ENCODE data around the gene USP44. TPM values are rescaled to one million over a fixed set of nuclear protein-coding genes. Genes with fewer than 3 reads are reported as not detected.

Gene USP44
- total RNA-seq, 4 donors from 2014 or later, result 0.19 to 5.9 (median 0.50) TPM

DNA sequence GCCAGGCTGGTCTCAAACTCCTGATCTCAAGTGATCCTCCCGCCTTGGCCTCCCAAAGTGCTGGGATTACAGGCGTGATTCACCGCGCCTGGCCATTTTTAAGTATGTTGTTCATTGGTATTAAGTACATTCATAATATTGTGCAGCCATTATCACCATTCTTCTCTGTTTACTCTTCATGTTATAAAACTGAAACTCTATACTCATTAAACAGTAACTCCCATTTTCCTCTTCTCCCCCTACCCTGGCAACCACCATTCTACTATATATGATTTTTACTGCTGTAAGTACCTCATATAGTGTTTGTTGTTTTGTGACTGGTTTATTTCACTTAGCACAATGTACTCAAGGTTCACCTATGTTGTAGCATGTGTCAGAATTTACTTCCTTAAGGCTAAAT is 54.2 kb downstream of the USP44 start:
- 95 to 97% methylated on average over 4 of the region's 4 CpGs for WGBS, 2 donors
- no peaks in the 10 kb centered on the region for H3K27me3 ChIP-seq
- H3K36me3 ChIP-seq, result peaks cover 0 to 100% (median 27%) of the 10 kb centered on the region in 3 donors
- no peak for DNase-seq
- no peaks in the 10 kb centered on the region for H3K9me3 ChIP-seq
- H3K4me1 ChIP-seq, result no peaks in the 10 kb centered on the region
- H3K27ac ChIP-seq, result no peak overlapping the region
- no peak for TF ChIP-seq POLR2A (IDR thresholded peaks at IDR 0.05)
- TF ChIP-seq, protein P1, sequence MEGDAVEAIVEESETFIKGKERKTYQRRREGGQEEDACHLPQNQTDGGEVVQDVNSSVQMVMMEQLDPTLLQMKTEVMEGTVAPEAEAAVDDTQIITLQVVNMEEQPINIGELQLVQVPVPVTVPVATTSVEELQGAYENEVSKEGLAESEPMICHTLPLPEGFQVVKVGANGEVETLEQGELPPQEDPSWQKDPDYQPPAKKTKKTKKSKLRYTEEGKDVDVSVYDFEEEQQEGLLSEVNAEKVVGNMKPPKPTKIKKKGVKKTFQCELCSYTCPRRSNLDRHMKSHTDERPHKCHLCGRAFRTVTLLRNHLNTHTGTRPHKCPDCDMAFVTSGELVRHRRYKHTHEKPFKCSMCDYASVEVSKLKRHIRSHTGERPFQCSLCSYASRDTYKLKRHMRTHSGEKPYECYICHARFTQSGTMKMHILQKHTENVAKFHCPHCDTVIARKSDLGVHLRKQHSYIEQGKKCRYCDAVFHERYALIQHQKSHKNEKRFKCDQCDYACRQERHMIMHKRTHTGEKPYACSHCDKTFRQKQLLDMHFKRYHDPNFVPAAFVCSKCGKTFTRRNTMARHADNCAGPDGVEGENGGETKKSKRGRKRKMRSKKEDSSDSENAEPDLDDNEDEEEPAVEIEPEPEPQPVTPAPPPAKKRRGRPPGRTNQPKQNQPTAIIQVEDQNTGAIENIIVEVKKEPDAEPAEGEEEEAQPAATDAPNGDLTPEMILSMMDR (IDR thresholded peaks at IDR 0.05), result no peak
- intact Hi-C loops (cut with DNase I), result no loop called here
- no peak overlapping the region for H3K4me3 ChIP-seq

GRCh38 chr12:95495433-95495832 is 55.8 kb downstream of the USP44 start:
- Histone ChIP-seq H3K4me1 (no peaks in the 10 kb centered on the region), H3K4me3 (no peak overlapping the region), H3K27ac (no peak overlapping the region), H3K9me3 (no peaks in the 10 kb centered on the region), H3K36me3 (peaks cover 0 to 100% (median 31%) of the 10 kb centered on the region in 3 donors), H3K27me3 (no peaks in the 10 kb centered on the region)
- WGBS, 2 donors, result 80 to 89% methylated on average over 1 of the region's 1 CpG
- TF ChIP-seq POLR2A (IDR thresholded peaks at IDR 0.05), result no peak
- TF ChIP-seq, protein P1 (IDR thresholded peaks at IDR 0.05), result no peak
- intact Hi-C loops (cut with DNase I), result no loop called here
- no peak for DNase-seq

DNA sequence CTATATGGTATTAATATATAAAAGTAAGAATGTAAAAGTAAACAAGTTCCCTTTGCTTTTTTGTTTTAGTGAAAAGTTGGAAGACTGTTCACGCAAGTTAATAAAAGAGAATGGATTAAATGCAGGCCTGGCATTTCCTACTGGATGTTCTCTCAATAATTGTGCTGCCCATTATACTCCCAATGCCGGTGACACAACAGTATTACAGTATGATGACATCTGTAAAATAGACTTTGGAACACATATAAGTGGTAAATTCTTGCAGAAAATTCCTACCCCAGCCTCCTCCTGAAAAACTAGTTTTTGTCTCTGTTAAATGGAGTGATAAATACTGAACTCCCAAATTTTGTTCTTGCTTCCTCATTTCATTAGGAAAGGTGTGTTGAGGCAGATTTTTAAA is 56.4 kb downstream of the USP44 start:
- Histone ChIP-seq H3K27me3 (no peaks in the 10 kb centered on the region), H3K27ac (no peak overlapping the region), H3K4me3 (no peak overlapping the region), H3K9me3 (no peaks in the 10 kb centered on the region), H3K36me3 (peaks cover 0 to 100% (median 31%) of the 10 kb centered on the region in 3 donors), H3K4me1 (no peaks in the 10 kb centered on the region)
- intact Hi-C loops (cut with DNase I), result no loop called here
- DNase-seq, result no peak
- TF ChIP-seq POLR2A (IDR thresholded peaks at IDR 0.05), result no peak
- TF ChIP-seq, protein P1 (IDR thresholded peaks at IDR 0.05), result no peak
- WGBS, 2 donors, result 94 to 98% methylated on average over 2 of the region's 2 CpGs

DNA sequence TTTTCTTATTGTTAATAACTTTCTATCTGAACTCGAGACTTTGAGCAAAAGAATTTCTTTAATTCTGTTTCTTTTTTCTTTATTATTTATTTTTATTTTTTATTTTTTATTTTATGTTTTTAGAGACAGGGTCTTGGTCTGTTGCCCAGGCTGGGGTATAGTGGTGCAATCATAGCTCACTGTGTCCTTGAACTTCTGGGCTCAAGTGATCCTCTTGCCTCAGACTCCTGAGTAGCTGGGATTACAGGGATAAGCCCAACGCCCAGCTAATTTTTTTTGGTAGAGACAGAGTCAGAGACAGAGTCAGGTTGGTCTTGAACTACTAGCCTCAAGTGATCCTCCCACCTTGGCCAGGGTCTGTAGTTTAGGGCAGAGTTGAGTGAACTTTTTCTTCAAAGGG is 58.8 kb downstream of the USP44 start:
- Histone ChIP-seq H3K4me1 (no peaks in the 10 kb centered on the region), H3K9me3 (no peaks in the 10 kb centered on the region), H3K27ac (no peak overlapping the region), H3K36me3 (peaks cover 0 to 96% (median 25%) of the 10 kb centered on the region in 3 donors), H3K27me3 (no peaks in the 10 kb centered on the region), H3K4me3 (no peak overlapping the region)
- no peak for DNase-seq
- intact Hi-C loops (cut with DNase I), result no loop called here
- TF ChIP-seq, protein P1 (IDR thresholded peaks at IDR 0.05), result no peak
- no peak for TF ChIP-seq POLR2A (IDR thresholded peaks at IDR 0.05)
- WGBS, 2 donors, result 88 to 92% methylated on average over 2 of the region's 2 CpGs

GRCh38 chr12:95487024-95487423 is 64.3 kb downstream of the USP44 start:
- DNase-seq, result no peak
- Histone ChIP-seq H3K9me3 (no peaks in the 10 kb centered on the region), H3K36me3 (peaks cover 0 to 88% (median 10%) of the 10 kb centered on the region in 3 donors), H3K27ac (no peak overlapping the region), H3K27me3 (no peaks in the 10 kb centered on the region), H3K4me1 (peaks cover 0 to 1% (median 0%) of the 10 kb centered on the region in 3 donors), H3K4me3 (no peak overlapping the region)
- intact Hi-C loops (cut with DNase I), result no loop called here
- WGBS, 2 donors, result 67 to 71% methylated on average over 2 of the region's 2 CpGs
- TF ChIP-seq POLR2A (IDR thresholded peaks at IDR 0.05), result no peak
- TF ChIP-seq, protein P1 (IDR thresholded peaks at IDR 0.05), result no peak
